Esophagus (tissue), 2 donors: Measurements from ENCODE around the gene KCNG3. TPM values are rescaled to one million over a fixed set of nuclear protein-coding genes. Genes with fewer than 3 reads are reported as not detected.

Experiments
- H3K27ac ChIP-seq, 2 donors: one replicate each; pipeline ENCODE4 v1.5.1; 2013; ENCODE audit warnings: low read depth in 2 of 2, mild to moderate bottlenecking in 2 of 2, inconsistent platforms in 1 of 2, low read length in 1 of 2, moderate library complexity in 1 of 2
- H3K27me3 ChIP-seq, 2 donors: one replicate each; pipeline ENCODE4 v1.6.1; 2013; ENCODE audit warnings: low read length in 2 of 2, control low read depth in 1 of 2, mild to moderate bottlenecking in 1 of 2; ENCODE audit not compliant: insufficient read depth in 2 of 2, control insufficient read depth in 1 of 2
- H3K36me3 ChIP-seq, 2 donors: one replicate each; pipeline ENCODE4 v1.6.1; 2013; ENCODE audit warnings: low read length in 1 of 2; ENCODE audit not compliant: control insufficient read depth in 2 of 2, insufficient read depth in 2 of 2
- H3K4me1 ChIP-seq, 2 donors: one replicate each; pipeline ENCODE4 v1.6.1; 2013; ENCODE audit warnings: low read length in 1 of 2; ENCODE audit not compliant: control insufficient read depth in 2 of 2, insufficient read depth in 2 of 2
- H3K4me3 ChIP-seq, 2 donors: one replicate each; pipeline ENCODE4 v1.5.1; 2013; ENCODE audit warnings: low read length in 2 of 2, mild to moderate bottlenecking in 2 of 2, low read depth in 1 of 2, moderate library complexity in 1 of 2
- H3K9me3 ChIP-seq, 2 donors: one replicate each; pipeline ENCODE4 v1.6.1; 2013; ENCODE audit warnings: mild to moderate bottlenecking in 2 of 2, low read depth in 1 of 2, low read length in 1 of 2, moderate library complexity in 1 of 2; ENCODE audit not compliant: control insufficient read depth in 2 of 2, insufficient read depth in 1 of 2
- WGBS, 2 donors: extraction: QIAGEN DNeasy Blood & Tissue Kit; methylation state at CpG; one replicate each; pipeline ENCODE4 v1.1.7; 2013; 5-methylcytosine and 5-hydroxymethylcytosine counted together
- polyA plus RNA-seq, 2 donors: library from polyadenylated mRNA; stranded (reverse); fragments of 200-250 nt; gene quantifications; one replicate each; pipeline ENCODE4 v1.2.3, GENCODE V29; 2013
- donor health status: healthy with polysubstance abuse.
- donor health status: Bipolar disorder and iron deficiency.

Gene KCNG3
- polyA plus RNA-seq, 2 donors = 0.02 to 0.04 TPM

DNA sequence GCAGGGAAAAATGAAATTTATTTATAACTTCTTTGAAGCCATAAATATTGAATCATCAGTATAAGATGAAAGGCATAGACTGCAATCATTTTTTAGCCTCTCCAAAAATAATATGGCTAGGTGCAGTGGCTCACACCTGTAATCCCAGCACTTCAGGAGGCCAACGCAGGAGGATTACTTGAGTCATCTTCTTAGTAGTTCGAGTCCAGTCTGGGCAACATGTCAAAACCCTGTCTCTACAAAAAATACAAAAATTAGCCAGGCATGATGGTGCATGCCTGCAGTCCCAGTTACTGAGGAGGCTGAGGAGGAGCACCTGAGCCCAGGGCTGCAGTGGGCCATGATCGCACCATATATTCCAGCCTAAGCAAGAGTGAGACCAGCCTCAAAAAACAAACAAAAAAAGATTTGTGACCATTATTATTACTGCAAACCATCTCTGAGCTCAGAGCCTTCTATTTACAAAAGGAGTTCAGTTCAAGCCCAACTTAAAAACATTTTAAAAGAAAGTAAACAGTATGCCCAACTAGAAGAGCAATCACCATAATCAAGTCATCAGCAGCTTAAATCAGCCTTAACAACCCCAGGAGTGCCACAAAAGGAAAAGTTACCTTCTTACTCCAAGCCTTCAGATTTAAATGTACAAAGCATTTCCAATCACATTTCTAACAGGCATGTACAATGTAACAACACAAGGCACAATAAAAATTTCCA, 37.5 kb downstream of the KCNG3 start:
- Histone ChIP-seq H3K9me3 (no peaks in the 10 kb centered on the region), H3K27ac (no peak overlapping the region), H3K36me3 (no peaks in the 10 kb centered on the region), H3K4me1 (no peaks in the 10 kb centered on the region), H3K27me3 (no peaks in the 10 kb centered on the region), H3K4me3 (no peak overlapping the region)
- 48 to 67% methylated on average over 3 of the region's 3 CpGs for WGBS, 2 donors

DNA sequence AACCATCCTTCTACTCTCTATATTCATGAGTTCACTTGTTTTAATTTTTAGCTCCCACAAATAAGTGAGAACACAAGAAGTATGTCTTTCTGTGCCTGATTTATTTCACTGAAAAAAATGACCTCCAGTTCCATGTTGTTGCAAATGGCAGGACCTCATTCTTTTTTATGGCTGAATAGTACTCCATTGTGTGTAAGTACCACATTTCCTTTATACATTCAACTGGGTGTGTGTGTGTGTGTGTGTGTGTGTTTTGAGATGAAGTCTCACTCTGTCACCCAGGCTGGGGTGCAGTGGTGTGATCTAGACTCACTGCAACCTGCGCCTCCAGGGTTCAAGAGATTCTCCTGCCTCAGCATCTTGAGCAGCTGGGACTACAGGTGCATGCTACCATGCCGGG, 41.2 kb downstream of the KCNG3 start:
- no peaks in the 10 kb centered on the region for H3K4me1 ChIP-seq
- H3K4me3 ChIP-seq = no peak overlapping the region
- H3K27me3 ChIP-seq = no peaks in the 10 kb centered on the region
- no peaks in the 10 kb centered on the region for H3K9me3 ChIP-seq
- H3K36me3 ChIP-seq = no peaks in the 10 kb centered on the region
- 87 to 94% methylated on average over 2 of the region's 2 CpGs for WGBS, 2 donors
- H3K27ac ChIP-seq = no peak overlapping the region

GRCh38 chr2:42450136-42450535, 43.6 kb downstream of the KCNG3 start:
- H3K9me3 ChIP-seq = no peaks in the 10 kb centered on the region
- WGBS, 2 donors = 37 to 46% methylated on average over 2 of the region's 2 CpGs

GRCh38 chr2:42449163-42450087, 44.4 kb downstream of the KCNG3 start:
- Histone ChIP-seq H3K36me3 (no peaks in the 10 kb centered on the region), H3K27me3 (no peaks in the 10 kb centered on the region), H3K4me3 (no peak overlapping the region), H3K4me1 (no peaks in the 10 kb centered on the region), H3K27ac (no peak overlapping the region), H3K9me3 (no peaks in the 10 kb centered on the region)
- 97% methylated on average over 8 of the region's 8 CpGs for WGBS, 2 donors

More at GRCh38 chr2:42450136-42450535, 43.6 kb downstream of the KCNG3 start:
- Histone ChIP-seq H3K27me3 (no peaks in the 10 kb centered on the region), H3K4me1 (no peaks in the 10 kb centered on the region), H3K27ac (no peak overlapping the region), H3K36me3 (no peaks in the 10 kb centered on the region), H3K4me3 (no peak overlapping the region)

- 90 to 93% methylated on average over 2 of the region's 2 CpGs for WGBS, 2 donors
- H3K4me1 ChIP-seq = no peaks in the 10 kb centered on the region
Measured at GRCh38 chr2:42448163-42448562, 45.6 kb downstream of the KCNG3 start.

DNA sequence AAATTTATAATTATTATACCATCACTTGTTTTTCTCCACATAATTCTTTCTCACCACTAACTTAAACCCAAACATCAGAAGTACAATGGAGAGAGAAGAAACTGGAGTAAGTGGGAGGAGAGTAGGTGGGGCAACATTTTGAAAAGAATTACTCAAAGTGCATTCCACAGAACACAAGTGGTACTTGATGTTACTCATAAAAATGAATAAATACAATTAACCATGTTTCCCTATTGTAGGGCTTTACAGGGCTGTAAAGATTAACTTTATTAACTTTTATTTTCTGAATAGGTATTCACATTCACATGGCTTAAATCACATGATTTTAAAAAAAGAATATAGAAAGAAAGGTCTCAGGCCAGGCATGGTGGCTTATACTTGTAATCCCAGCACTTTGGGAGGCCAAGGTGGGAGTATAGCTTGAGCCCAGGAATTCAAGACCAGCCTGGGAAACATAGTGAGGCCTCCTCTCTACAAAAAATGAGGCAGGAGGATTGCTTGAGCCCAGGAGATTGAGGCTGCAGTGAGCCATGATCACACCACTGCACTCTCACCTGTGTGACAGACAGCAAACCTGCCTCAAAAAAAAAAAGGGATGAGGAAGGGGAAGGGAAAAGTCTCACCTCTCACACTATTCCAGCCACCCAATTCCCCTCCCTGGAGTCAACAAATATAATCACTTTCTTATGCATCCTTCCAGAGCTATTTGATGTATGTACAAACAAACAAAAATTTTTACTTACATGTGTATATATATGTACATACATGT, 47.1 kb downstream of the KCNG3 start:
- Histone ChIP-seq H3K4me3 (no peak overlapping the region), H3K4me1 (no peaks in the 10 kb centered on the region), H3K36me3 (no peaks in the 10 kb centered on the region), H3K9me3 (no peaks in the 10 kb centered on the region), H3K27ac (no peak overlapping the region), H3K27me3 (no peaks in the 10 kb centered on the region)

More at GRCh38 chr2:42448163-42448562, 45.6 kb downstream of the KCNG3 start:
- Histone ChIP-seq H3K9me3 (no peaks in the 10 kb centered on the region), H3K4me3 (no peak overlapping the region), H3K27ac (no peak overlapping the region), H3K27me3 (no peaks in the 10 kb centered on the region), H3K36me3 (no peaks in the 10 kb centered on the region)

GRCh38 chr2:42443718-42444399, 49.9 kb downstream of the KCNG3 start:
- H3K9me3 ChIP-seq = no peaks in the 10 kb centered on the region
- no peak overlapping the region for H3K4me3 ChIP-seq
- H3K27me3 ChIP-seq = no peaks in the 10 kb centered on the region
- no peak overlapping the region for H3K27ac ChIP-seq
- no peaks in the 10 kb centered on the region for H3K36me3 ChIP-seq
- 74 to 75% methylated on average over 5 of the region's 5 CpGs for WGBS, 2 donors
- no peaks in the 10 kb centered on the region for H3K4me1 ChIP-seq

GRCh38 chr2:42442774-42443173, 51.0 kb downstream of the KCNG3 start:
- Histone ChIP-seq H3K4me3 (no peak overlapping the region), H3K27me3 (no peaks in the 10 kb centered on the region), H3K27ac (no peak overlapping the region), H3K4me1 (no peaks in the 10 kb centered on the region), H3K9me3 (no peaks in the 10 kb centered on the region), H3K36me3 (no peaks in the 10 kb centered on the region)
- WGBS, 2 donors = 76 to 80% methylated on average over 2 of the region's 2 CpGs

DNA sequence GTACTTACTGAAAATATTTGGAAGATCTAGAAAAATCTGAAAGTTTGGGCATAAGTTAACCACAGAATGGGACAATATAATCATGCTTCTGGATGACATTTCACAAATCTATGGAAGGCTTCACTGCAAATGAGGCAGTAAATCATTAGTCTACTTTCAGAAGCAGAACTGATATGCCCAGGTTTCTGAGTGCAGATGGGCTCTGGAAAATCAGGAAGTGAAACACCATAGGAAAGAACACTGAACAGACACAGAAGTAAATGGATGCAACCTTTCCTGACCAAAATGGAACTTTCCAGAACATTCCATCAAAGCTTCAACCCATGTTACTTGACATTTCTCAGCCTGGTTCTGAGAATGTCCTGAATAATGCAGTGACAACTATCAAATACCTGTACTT, 55.1 kb downstream of the KCNG3 start:
- Histone ChIP-seq H3K27ac (no peak overlapping the region), H3K4me1 (no peaks in the 10 kb centered on the region), H3K27me3 (no peaks in the 10 kb centered on the region), H3K4me3 (no peak overlapping the region), H3K36me3 (no peaks in the 10 kb centered on the region), H3K9me3 (no peaks in the 10 kb centered on the region)
